ENCODE data around the gene ARHGAP1.

The ARHGAP1 gene

GRCh38 chr11:46667043-46667481 is 33.4 kb downstream of the ARHGAP1 start:
- Histone ChIP-seq H3K27ac (peak overlapping the region in 10 of 11 experiments; percentile 32 to 100 (median 99); a peak in 19 of 22 replicates), H3K36me3 (peaks cover 75 to 86% (median 79%) of the 10 kb centered on the region in 11 experiments), H3K4me3 (peak overlapping the region in 1 of 10 experiments; percentile 21; a peak in 2 of 20 replicates), H3K4me1 (peaks cover 39 to 94% (median 80%) of the 10 kb centered on the region in 10 experiments), H3K9ac (peak overlapping the region in 10 of 11 experiments; percentile 31 to 96 (median 78); a peak in 17 of 22 replicates), H3K4me2 (peak overlapping the region in 10 of 11 experiments; percentile 4 to 96 (median 85); a peak in 18 of 22 replicates), H4K20me1 (no peaks in the 10 kb centered on the region), H3K27me3 (no peaks in the 10 kb centered on the region), H3K9me3 (replicated peaks in 1 of 11) (no peaks in the 10 kb centered on the region)
- no peak for TF ChIP-seq Cebpa-rat (IDR thresholded peaks at IDR 0.05)

GRCh38 chr11:46666516-46666915 is 33.9 kb downstream of the ARHGAP1 start:
- Histone ChIP-seq H3K9me3 (replicated peaks in 1 of 11) (no peaks in the 10 kb centered on the region), H3K27me3 (no peaks in the 10 kb centered on the region), H4K20me1 (no peaks in the 10 kb centered on the region), H3K9ac (peak overlapping the region in 10 of 11 experiments; percentile 31 to 96 (median 78); a peak in 16 of 22 replicates), H3K4me1 (peaks cover 33 to 94% (median 77%) of the 10 kb centered on the region in 10 experiments), H3K4me3 (no peak overlapping the region), H3K4me2 (peak overlapping the region in 10 of 11 experiments; percentile 4 to 96 (median 85); a peak in 18 of 22 replicates), H3K27ac (peak overlapping the region in 10 of 11 experiments; percentile 32 to 100 (median 99); a peak in 18 of 22 replicates), H3K36me3 (peaks cover 80 to 89% (median 84%) of the 10 kb centered on the region in 11 experiments)
- no peak for TF ChIP-seq Cebpa-rat (IDR thresholded peaks at IDR 0.05)

- Histone ChIP-seq H3K4me3 (no peak overlapping the region), H3K4me1 (peaks cover 28 to 100% (median 81%) of the 10 kb centered on the region in 10 experiments), H3K9me3 (replicated peaks in 1 of 11) (no peaks in the 10 kb centered on the region), H3K27ac (peak overlapping the region in 8 of 11 experiments; percentile 90 to 100 (median 100); a peak in 16 of 22 replicates), H3K9ac (peak overlapping the region in 3 of 11 experiments; percentile 7 to 33 (median 13); a peak in 4 of 22 replicates), H4K20me1 (no peaks in the 10 kb centered on the region), H3K36me3 (peaks cover 90 to 99% (median 94%) of the 10 kb centered on the region in 11 experiments), H3K4me2 (peak overlapping the region in 5 of 11 experiments; percentile 23 to 90 (median 81); a peak in 8 of 22 replicates), H3K27me3 (no peaks in the 10 kb centered on the region)
- no peak for TF ChIP-seq Cebpa-rat (IDR thresholded peaks at IDR 0.05)
Measured at GRCh38 chr11:46665356-46665755, 35.1 kb downstream of the ARHGAP1 start.

- Histone ChIP-seq H3K9ac (peak overlapping the region in 4 of 11 experiments; percentile 2 to 42 (median 10); a peak in 6 of 22 replicates), H3K27ac (peak overlapping the region in 9 of 11 experiments; percentile 26 to 100 (median 99); a peak in 17 of 22 replicates), H3K4me1 (peaks cover 28 to 100% (median 80%) of the 10 kb centered on the region in 10 experiments), H3K4me3 (no peak overlapping the region), H4K20me1 (no peaks in the 10 kb centered on the region), H3K4me2 (peak overlapping the region in 5 of 11 experiments; percentile 17 to 81 (median 33); a peak in 8 of 22 replicates), H3K27me3 (no peaks in the 10 kb centered on the region), H3K36me3 (peaks cover 85 to 100% (median 92%) of the 10 kb centered on the region in 11 experiments), H3K9me3 (replicated peaks in 1 of 11) (no peaks in the 10 kb centered on the region)
- no peak for TF ChIP-seq Cebpa-rat (IDR thresholded peaks at IDR 0.05)
Measured at GRCh38 chr11:46664612-46665011, 35.8 kb downstream of the ARHGAP1 start.

GRCh38 chr11:46663277-46663940 is 37.0 kb downstream of the ARHGAP1 start:
- Histone ChIP-seq H4K20me1 (no peaks in the 10 kb centered on the region), H3K4me3 (no peak overlapping the region), H3K4me1 (peaks cover 35 to 100% (median 80%) of the 10 kb centered on the region in 10 experiments), H3K27me3 (no peaks in the 10 kb centered on the region), H3K27ac (peak overlapping the region in 9 of 11 experiments; percentile 30 to 100 (median 99); a peak in 18 of 22 replicates), H3K9me3 (replicated peaks in 1 of 11) (no peaks in the 10 kb centered on the region), H3K9ac (peak overlapping the region in 8 of 11 experiments; percentile 13 to 60 (median 30); a peak in 9 of 22 replicates), H3K4me2 (peak overlapping the region in 5 of 11 experiments; percentile 13 to 51 (median 24); a peak in 7 of 22 replicates), H3K36me3 (peaks cover 84 to 100% (median 92%) of the 10 kb centered on the region in 11 experiments)
- TF ChIP-seq Cebpa-rat (IDR thresholded peaks at IDR 0.05): no peak

GRCh38 chr11:46662366-46662765 is 38.1 kb downstream of the ARHGAP1 start:
- peaks cover 84 to 100% (median 92%) of the 10 kb centered on the region in 11 experiments for H3K36me3 ChIP-seq
- no peaks in the 10 kb centered on the region for H4K20me1 ChIP-seq
- TF ChIP-seq Cebpa-rat (IDR thresholded peaks at IDR 0.05): no peak
- H3K4me2 ChIP-seq: peak overlapping the region in 5 of 11 experiments; percentile 4 to 75 (median 16); a peak in 4 of 22 replicates
- H3K27ac ChIP-seq: peak overlapping the region in 9 of 11 experiments; percentile 76 to 100 (median 98); a peak in 18 of 22 replicates
- H3K27me3 ChIP-seq: no peaks in the 10 kb centered on the region
- H3K9me3 ChIP-seq (replicated peaks in 1 of 11): no peaks in the 10 kb centered on the region
- no peak overlapping the region for H3K4me3 ChIP-seq
- peaks cover 31 to 99% (median 76%) of the 10 kb centered on the region in 10 experiments for H3K4me1 ChIP-seq
- peak overlapping the region in 3 of 11 experiments; percentile 10 to 78 (median 74); a peak in 5 of 22 replicates for H3K9ac ChIP-seq

GRCh38 chr11:46661836-46662235 is 38.6 kb downstream of the ARHGAP1 start:
- Histone ChIP-seq H3K4me2 (peak overlapping the region in 5 of 11 experiments; percentile 60 to 75 (median 64); a peak in 5 of 22 replicates), H4K20me1 (no peaks in the 10 kb centered on the region), H3K4me3 (no peak overlapping the region), H3K4me1 (peaks cover 26 to 99% (median 71%) of the 10 kb centered on the region in 10 experiments), H3K9ac (peak overlapping the region in 6 of 11 experiments; percentile 10 to 78 (median 74); a peak in 9 of 22 replicates), H3K9me3 (replicated peaks in 1 of 11) (no peaks in the 10 kb centered on the region), H3K27me3 (no peaks in the 10 kb centered on the region), H3K36me3 (peaks cover 84 to 100% (median 92%) of the 10 kb centered on the region in 11 experiments), H3K27ac (peak overlapping the region in 10 of 11 experiments; percentile 10 to 100 (median 98); a peak in 19 of 22 replicates)
- TF ChIP-seq Cebpa-rat (IDR thresholded peaks at IDR 0.05): no peak

GRCh38 chr11:46659908-46660307 is 40.5 kb downstream of the ARHGAP1 start:
- no peaks in the 10 kb centered on the region for H3K27me3 ChIP-seq
- H3K27ac ChIP-seq: peak overlapping the region; percentile 19 to 100 (median 97); a peak in 21 of 22 replicates
- H3K4me3 ChIP-seq: no peak overlapping the region; a peak in 1 of 20 replicates
- peaks cover 16 to 89% (median 56%) of the 10 kb centered on the region in 10 experiments; a peak in 19 of 20 replicates for H3K4me1 ChIP-seq
- H4K20me1 ChIP-seq: no peaks in the 10 kb centered on the region
- no peaks in the 10 kb centered on the region for H3K9me3 ChIP-seq (replicated peaks in 1 of 11)
- peak overlapping the region; percentile 32 to 75 (median 62); a peak in 21 of 22 replicates for H3K4me2 ChIP-seq
- peaks cover 87 to 100% (median 92%) of the 10 kb centered on the region in 11 experiments for H3K36me3 ChIP-seq
- TF ChIP-seq Cebpa-rat (IDR thresholded peaks at IDR 0.05): peak in 8 of 11 experiments; percentile 82 to 97 (median 92); a peak in 17 of 22 replicates
- H3K9ac ChIP-seq: peak overlapping the region; percentile 16 to 78 (median 73); a peak in 21 of 22 replicates

Measured in BLaER1 treated with 17β-estradiol and CSF1 and Interleukin-3, amounts not matched to agents 10 nM and 100 nM (cell line).